HG03039 (cell line): ENCODE data around the gene AGBL4.

Source experiments
- ATAC-seq: cut with Tn5 transposase; IDR thresholded peaks from one replicate; pipeline ENCODE4 v1.9.1; 2021; ENCODE audit warnings: mild to moderate bottlenecking, moderate library complexity; ENCODE audit not compliant: unreplicated experiment

AGBL4 gene

GRCh38 chr1:48673332-48674105 lies 1350.2 kb downstream of the AGBL4 start:
- no peak for ATAC-seq

DNA sequence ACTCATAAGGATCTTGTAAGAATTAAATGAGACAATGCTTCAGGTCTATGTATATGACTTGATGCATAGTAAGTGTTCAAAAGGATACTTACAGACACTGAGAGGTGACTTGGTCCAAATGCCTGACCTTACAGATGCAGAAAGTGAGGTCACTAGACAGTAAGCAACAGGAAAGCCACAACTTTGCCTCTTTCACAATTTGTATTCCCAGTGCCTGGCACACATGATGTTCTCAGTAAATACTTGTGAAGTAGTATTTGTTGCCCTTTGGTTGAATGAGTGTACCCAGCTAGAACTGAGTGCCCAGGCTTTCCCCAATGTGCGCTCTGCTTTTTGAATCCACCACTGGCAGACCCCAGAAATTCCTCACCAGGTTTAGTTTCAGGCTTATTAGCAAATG lies 1352.2 kb downstream of the AGBL4 start:
- ATAC-seq, result no peak

GRCh38 chr1:48670234-48671020 lies 1353.3 kb downstream of the AGBL4 start:
- no peak for ATAC-seq

DNA sequence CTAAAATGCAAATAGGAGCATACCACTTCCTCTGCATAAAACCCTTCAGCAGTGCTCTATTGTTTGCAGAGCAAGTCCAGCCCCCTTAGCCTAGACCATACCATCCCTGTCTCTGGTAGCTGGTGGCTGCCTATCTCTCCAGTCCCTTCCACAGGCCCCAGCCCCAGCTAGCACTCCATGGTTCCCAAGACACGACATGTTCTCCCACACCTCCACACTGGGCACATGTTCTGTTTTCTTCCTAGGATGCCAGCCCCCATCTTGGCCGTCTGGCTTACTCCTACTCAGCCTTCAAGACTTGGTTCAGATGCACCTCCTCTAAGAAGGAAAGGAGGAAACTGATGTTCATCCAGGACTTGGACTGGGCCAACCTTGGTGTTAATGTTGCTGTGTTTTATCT lies 1355.4 kb downstream of the AGBL4 start:
- no peak for ATAC-seq

DNA sequence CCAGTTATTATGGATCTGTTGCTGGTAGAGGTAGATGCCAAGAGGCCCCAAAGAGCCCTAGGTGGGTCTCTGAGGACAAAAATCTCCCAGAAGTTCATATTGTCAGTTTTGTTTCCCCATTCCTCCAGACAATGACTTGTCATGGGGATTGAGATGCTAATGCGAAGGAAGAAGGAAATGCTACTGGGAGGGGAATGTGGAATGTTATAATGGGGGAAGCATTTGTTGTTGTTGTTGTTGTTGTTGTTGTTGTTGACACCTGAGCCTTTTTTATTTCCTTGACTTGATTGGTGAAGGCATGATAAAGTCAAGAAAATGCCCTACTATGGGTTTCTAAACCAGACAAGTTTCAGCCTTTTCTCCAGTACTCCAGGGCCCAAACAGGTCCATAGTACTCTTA lies 1356.0 kb downstream of the AGBL4 start:
- no peak for ATAC-seq

- no peak for ATAC-seq
These were observed 1357.9 kb downstream of the AGBL4 start for GRCh38 chr1:48665708-48666407.

GRCh38 chr1:48661726-48662463 lies 1361.9 kb downstream of the AGBL4 start:
- ATAC-seq, result no peak

GRCh38 chr1:48659801-48660200 lies 1364.0 kb downstream of the AGBL4 start:
- no peak for ATAC-seq

DNA sequence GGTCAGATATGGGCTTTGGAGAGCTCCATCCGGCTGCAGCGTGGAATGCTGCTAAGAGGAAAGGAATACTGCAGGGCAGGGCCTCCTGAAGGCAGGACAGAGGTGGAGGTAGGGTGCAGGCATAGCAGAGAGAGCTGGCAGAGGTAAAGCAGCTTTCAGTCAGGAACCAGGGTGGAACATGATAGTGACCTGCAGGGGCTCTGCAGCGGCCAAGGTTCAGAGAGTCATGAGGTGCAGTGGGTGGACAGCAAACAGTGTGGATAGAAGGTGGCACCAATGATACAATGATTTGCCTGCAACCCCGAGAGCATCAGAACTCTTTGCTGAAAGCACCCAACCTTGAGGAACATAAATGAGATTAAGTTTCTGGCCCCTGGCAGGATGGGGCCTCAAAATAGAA lies 1366.3 kb downstream of the AGBL4 start:
- no peak for ATAC-seq

- no peak for ATAC-seq
These were observed 1369.0 kb downstream of the AGBL4 start for GRCh38 chr1:48654606-48655210.

DNA sequence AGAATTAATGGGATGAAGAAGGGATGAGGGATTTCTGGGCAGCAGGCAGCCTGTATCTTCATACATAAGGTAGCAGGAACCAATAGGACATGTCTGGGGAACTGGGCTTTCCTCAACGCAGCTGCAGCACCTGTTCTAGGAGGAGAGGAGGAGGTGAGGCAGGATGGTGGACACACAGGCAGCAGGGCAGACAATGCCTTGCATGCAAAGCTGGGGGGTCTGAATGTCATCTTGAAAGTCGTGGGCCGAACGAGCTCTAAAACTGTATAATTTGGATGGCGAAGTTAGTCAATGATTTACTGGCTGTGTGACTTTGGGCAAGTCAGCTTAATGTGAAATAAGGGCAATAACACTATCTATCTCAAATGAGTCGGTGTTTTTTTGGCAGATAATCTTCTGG lies 1371.4 kb downstream of the AGBL4 start:
- no peak for ATAC-seq

DNA sequence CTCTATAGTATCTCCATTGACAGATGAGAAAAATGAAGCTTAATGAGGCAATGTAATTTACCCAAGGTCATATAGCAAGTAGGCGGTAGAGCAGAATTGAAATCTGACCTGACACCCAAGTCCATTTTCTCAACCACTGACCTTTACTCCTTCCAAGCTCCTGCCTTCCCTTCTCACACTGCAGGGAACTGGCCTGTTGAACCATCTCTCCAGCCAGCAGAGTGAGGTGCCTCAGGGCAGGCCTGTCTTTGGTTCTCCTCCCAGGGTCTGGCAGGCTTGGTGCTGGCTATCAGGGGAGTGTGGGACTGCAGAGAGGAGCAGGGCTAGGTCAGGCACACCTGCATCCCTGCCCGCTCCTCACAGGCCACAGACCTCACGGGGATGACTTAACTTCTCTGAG lies 1373.9 kb downstream of the AGBL4 start:
- no peak for ATAC-seq

DNA sequence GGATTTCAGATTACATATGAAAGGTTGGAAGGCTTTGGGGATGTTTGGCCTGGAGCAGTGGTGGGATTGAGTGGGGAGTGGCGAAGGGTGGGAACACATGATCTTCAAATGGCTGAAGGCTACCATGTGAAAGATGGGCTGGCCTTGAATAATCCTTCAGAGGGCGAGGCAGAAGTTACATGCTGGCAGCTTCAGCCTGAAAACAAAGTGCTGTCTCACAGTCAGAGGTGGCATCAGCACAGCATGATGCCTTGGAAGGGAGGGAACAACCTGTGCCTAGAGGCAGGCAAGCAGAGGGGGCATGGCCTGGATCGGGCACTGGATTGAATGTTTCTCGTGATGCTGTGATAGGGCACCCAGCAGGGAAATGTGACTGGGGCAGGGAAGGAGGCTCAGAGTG lies 1377.9 kb downstream of the AGBL4 start:
- no peak for ATAC-seq

DNA sequence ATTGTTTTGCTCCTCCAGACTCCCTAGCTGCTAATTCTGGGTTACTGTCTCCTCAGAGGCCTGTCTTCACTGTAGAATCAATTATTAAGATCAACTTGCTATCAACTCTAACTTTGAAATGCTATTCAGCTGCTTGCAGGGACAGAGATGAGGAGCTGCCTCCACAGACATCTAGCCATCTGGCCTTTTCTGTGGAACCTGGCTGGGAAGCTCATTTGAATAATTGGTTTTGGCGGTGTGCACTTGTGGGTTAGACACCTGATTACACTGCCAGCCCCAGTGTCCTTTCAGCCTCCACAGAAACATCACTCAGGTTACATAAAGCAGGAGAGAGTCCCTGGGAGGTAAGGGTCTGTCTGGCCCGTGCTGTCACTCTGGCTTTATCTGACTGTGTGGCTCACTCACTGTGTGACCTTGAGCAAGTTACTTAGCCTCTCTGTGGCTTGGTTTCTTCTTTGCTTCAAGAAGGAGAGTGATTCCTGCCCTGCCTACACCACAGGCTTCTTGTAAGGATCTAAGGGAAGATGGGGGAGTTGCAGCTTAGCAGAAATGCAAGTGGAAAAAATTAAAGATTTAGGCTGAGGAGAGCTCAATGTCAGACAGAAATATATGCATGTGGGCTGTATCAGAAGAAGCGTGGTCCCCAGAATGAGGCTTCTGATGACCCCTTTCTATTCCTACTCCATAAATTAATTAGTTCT lies 1378.7 kb downstream of the AGBL4 start:
- ATAC-seq, result no peak

DNA sequence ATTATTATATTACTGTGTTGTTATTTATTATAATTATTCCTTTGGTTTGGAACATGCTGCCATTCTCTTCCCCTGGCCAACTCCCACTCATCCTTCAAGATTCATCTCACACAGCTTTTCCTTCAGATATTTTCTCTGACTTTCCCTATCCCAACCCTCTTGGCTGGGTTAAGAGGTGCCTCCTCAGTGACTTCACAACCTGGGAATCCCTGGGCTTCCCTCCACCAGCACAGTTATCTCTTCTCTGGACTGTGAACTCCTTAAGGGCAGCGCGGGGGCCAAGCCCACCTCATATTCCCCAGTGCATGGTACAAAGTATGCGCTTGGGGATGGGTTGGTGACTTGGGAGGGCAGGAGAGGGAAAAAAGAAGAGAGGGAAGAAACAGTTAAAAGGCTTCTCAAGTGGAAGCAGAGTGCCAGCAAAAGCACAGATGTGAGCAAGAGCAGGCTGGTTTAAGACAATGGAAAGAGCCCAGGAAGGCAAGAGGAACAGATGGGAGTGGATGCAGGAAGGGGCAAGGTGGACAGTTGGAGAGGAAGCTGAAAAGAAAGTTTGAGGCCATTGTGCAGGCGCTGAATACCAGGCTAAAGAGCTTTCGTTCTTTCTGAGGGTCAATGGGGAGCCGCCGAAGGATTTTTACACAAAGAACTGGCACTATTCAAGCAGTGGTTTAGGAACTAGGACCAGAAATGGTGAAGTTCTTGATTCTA lies 1379.4 kb downstream of the AGBL4 start:
- ATAC-seq, result no peak

- no peak for ATAC-seq
These were observed 1380.6 kb downstream of the AGBL4 start for GRCh38 chr1:48643193-48643592.

- ATAC-seq, result no peak
These were observed 1382.8 kb downstream of the AGBL4 start for GRCh38 chr1:48640836-48641492.

DNA sequence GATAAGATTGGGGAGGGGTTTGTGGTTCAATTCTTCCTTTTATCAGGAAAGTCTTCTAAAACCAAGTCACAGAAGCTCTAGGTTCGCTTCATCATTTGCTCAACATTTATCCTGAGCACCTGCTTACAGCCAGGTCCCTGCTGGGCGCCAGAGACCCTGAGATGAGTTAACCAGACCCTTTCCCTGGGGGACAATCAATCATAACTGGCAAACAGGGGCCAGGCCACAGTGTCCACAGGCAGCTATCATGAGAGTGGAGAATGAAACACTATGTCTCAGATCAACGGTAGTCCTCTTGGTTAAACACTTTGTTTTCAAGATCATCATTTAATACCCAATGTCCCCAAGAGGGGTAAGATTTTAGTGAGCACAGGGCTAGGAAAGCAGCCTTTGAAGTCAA lies 1393.9 kb downstream of the AGBL4 start:
- no peak for ATAC-seq

DNA sequence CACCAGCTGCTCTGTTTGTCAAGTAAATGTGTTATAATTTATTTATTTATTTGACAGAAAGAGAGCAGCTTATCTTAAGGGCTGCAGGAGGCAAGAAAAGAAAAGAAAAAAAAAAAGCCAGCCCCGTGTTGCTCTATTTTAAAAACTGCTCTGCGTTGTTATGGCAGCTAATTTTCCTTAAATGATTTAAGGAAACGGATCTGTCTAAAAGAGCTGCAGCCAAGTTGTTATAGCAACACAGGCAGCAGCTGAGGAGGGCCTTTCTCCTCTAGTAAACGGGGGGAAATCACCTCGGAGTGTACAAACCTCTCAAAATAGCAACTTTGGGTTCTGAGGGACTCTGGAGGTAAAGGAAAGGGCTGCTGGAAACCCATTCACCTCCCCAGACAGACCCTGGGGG lies 1396.3 kb downstream of the AGBL4 start:
- no peak for ATAC-seq
